Uterus (tissue), 2 donors: ENCODE results near the gene C1QTNF5.

Source experiments
- CTCF ChIP-seq, 4 experiments: fragments of 200-600 bp in 2 of 4; fragments of 450-650 bp in 2 of 4; sonication (generic) in 2 of 4; IDR thresholded peaks; one replicate each; pipeline ENCODE4 v1.5.1; 2016 to 2019; ENCODE audit warnings: antibody characterized with exemption in 4 of 4, mild to moderate bottlenecking in 2 of 4, moderate library complexity in 1 of 4
- POLR2A ChIP-seq, 2 donors: fragments of 450-650 bp; IDR thresholded peaks; one replicate each; pipeline ENCODE4 v1.6.1; 2016; ENCODE audit warnings: antibody characterized with exemption in 2 of 2, mild to moderate bottlenecking in 1 of 2, moderate library complexity in 1 of 2

GRCh38 chr11:119362741-119363080 lies 22.0 kb upstream of the C1QTNF5 start:
- TF ChIP-seq CTCF (IDR thresholded peaks at IDR 0.05): no peak
- no peak for TF ChIP-seq POLR2A (IDR thresholded peaks at IDR 0.05)
